COLO668 (cell line): ENCODE data around the gene SMOC1.

Experiments used
- DNase-seq: peaks from one replicate; lab custom pipeline; 2025; ENCODE audit not compliant: unreplicated experiment; lab: John Stamatoyannopoulos, UW

Gene SMOC1

GRCh38 chr14:69879175-69880043, at the start of gene SMOC1:
TSS of gene SMOC1 (plus strand) at chr14:69879416. CDS start at chr14:69879679, 263 bp downstream.
- peak; percentile 94 for DNase-seq

- no peak for DNase-seq
These were observed 40.3 kb upstream of the SMOC1 start for GRCh38 chr14:69838881-69839416.

- DNase-seq, result no peak
These were observed 39.6 kb upstream of the SMOC1 start for GRCh38 chr14:69839661-69840060.

GRCh38 chr14:69841656-69842055, 37.6 kb upstream of the SMOC1 start:
- no peak for DNase-seq

- peak; percentile 86 for DNase-seq
These were observed 36.4 kb upstream of the SMOC1 start for GRCh38 chr14:69842686-69843420.

GRCh38 chr14:69844171-69844570, 35.0 kb upstream of the SMOC1 start:
- no peak for DNase-seq

GRCh38 chr14:69845050-69845581, 34.1 kb upstream of the SMOC1 start:
- no peak for DNase-seq

- DNase-seq, result peak; percentile 76
These were observed 33.4 kb upstream of the SMOC1 start for GRCh38 chr14:69845787-69846186.

- DNase-seq, result no peak
These were observed 31.1 kb upstream of the SMOC1 start for GRCh38 chr14:69848156-69848555.

- DNase-seq, result peak; percentile 90
These were observed 30.3 kb upstream of the SMOC1 start for GRCh38 chr14:69848903-69849391.

GRCh38 chr14:69850086-69850735, 29.0 kb upstream of the SMOC1 start:
- peak; percentile 91 for DNase-seq

- DNase-seq, result no peak
These were observed 28.5 kb upstream of the SMOC1 start for GRCh38 chr14:69850736-69851112.

- no peak for DNase-seq
These were observed 26.5 kb upstream of the SMOC1 start for GRCh38 chr14:69852531-69853321.

- no peak for DNase-seq
These were observed 25.4 kb upstream of the SMOC1 start for GRCh38 chr14:69853774-69854173.

GRCh38 chr14:69854598-69854997, 24.6 kb upstream of the SMOC1 start:
- DNase-seq, result no peak

GRCh38 chr14:69855180-69855832, 23.9 kb upstream of the SMOC1 start:
- no peak for DNase-seq

- no peak for DNase-seq
These were observed 20.4 kb upstream of the SMOC1 start for GRCh38 chr14:69858801-69859200.

GRCh38 chr14:69859591-69859990, 19.6 kb upstream of the SMOC1 start:
- no peak for DNase-seq

- no peak for DNase-seq
These were observed 19.0 kb upstream of the SMOC1 start for GRCh38 chr14:69860221-69860620.
